HG02852 (cell line): ENCODE measurements around the gene EMC7.

Experiments
- ATAC-seq: cut with Tn5 transposase; IDR thresholded peaks from one replicate; pipeline ENCODE4 v1.9.1; 2021; ENCODE audit warnings: mild to moderate bottlenecking, moderate library complexity; ENCODE audit not compliant: unreplicated experiment

Gene EMC7

DNA sequence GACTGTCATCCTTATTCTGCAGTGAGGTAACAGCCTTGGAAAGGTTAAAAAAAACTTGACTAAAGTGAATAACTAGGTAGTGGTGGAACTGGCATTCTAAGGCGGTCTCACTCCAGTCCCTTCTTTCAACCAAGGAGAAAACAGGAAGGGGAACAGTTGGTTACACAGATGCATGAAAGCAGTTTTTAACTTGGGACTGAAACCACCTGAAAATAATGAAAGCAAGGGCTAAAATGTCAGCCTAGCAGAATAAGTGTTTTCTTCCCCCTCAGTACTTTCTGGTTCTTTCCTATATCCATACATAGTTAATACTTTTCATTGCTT lies 61.9 kb downstream of the EMC7 start:
- peak; percentile 17 for ATAC-seq

- peak; percentile 49 for ATAC-seq
Measured at GRCh38 chr15:34038871-34039789, 62.5 kb downstream of the EMC7 start, which contains the start of gene AVEN. TSS of gene AVEN (minus strand) at chr15:34039204. CDS start at chr15:34039046, 158 bp downstream.

- peak; percentile 68 for ATAC-seq
Measured at GRCh38 chr15:34038023-34038870, 63.4 kb downstream of the EMC7 start.
